ENCODE results near the gene HADH. TPM values are rescaled to one million over a fixed set of nuclear protein-coding genes. Genes with fewer than 3 reads are reported as not detected.

HADH gene
- total RNA-seq, 1 experiment from 2014 or later, result 39.8 TPM

- H3K27me3 Mint-ChIP-seq (ENCODE audit: low read depth), result no peaks in the 10 kb centered on the region
- no peak overlapping the region for H3K4me3 Mint-ChIP-seq
- DNase-seq (ENCODE audit: low spot score) (no peak), ATAC-seq (no peak)
- H3K9me3 Mint-ChIP-seq, result 0 out of 2 replicates have a peak, but pooled peaks cover 3% of the 10 kb centered on the region
- CTCF ChIA-PET, result interaction anchor here (0.6 kb wide), 1 partner anchor 1372 kb away, joined by 3 read pairs; no protein-coding TSS in a partner anchor
- H3K36me3 Mint-ChIP-seq, result peaks cover 22% of the 10 kb centered on the region
- TF ChIP-seq USF1 (CRISPR knock-in tag; IDR thresholded peaks at IDR 0.05) (no peak), IRF2 (CRISPR knock-in tag; IDR thresholded peaks at IDR 0.05; ENCODE audit: borderline replicate concordance, low read depth) (no peak), MLX (CRISPR knock-in tag; IDR thresholded peaks at IDR 0.05) (no peak), HMGA2 (CRISPR knock-in tag; IDR thresholded peaks at IDR 0.05) (no peak), STAT6 (CRISPR knock-in tag; conservative IDR thresholded peaks at IDR 0.05; ENCODE audit: low read depth) (no peak), IRF1 (CRISPR knock-in tag; IDR thresholded peaks at IDR 0.05) (no peak), CREM (CRISPR knock-in tag; IDR thresholded peaks at IDR 0.05) (no peak), ELF4 (CRISPR knock-in tag; IDR thresholded peaks at IDR 0.05; ENCODE audit: low read depth) (no peak), ZBTB43 (CRISPR knock-in tag; IDR thresholded peaks at IDR 0.05) (no peak), FOXJ3 (CRISPR knock-in tag; IDR thresholded peaks at IDR 0.05; ENCODE audit: borderline replicate concordance) (no peak), NFYB (CRISPR knock-in tag; conservative IDR thresholded peaks at IDR 0.05; ENCODE audit: low read depth) (no peak), SP1 (CRISPR knock-in tag; conservative IDR thresholded peaks at IDR 0.05) (no peak), KAT7 (CRISPR knock-in tag; IDR thresholded peaks at IDR 0.05; ENCODE audit: borderline replicate concordance) (no peak), CREB1 (CRISPR knock-in tag; IDR thresholded peaks at IDR 0.05) (no peak), ATF1 (CRISPR knock-in tag; IDR thresholded peaks at IDR 0.05) (no peak), TP53 (CRISPR knock-in tag; IDR thresholded peaks at IDR 0.05) (no peak), PRRX2 (CRISPR knock-in tag; IDR thresholded peaks at IDR 0.05) (no peak), TEAD1 (CRISPR knock-in tag; IDR thresholded peaks at IDR 0.05) (no peak), TCF7 (CRISPR knock-in tag; IDR thresholded peaks at IDR 0.05; ENCODE audit: low read depth) (no peak)
- H3K4me1 Mint-ChIP-seq, result peaks cover 2% of the 10 kb centered on the region; the same call in 1 of the 2 replicates
- POLR2A ChIA-PET, result interaction anchor here (0.6 kb wide), 2 partner anchors 242 to 543 kb away, joined by 3 read pairs; no protein-coding TSS in a partner anchor
- H3K27ac Mint-ChIP-seq, result no peak overlapping the region
Measured at GRCh38 chr4:108036213-108036612, 46.5 kb downstream of the HADH start.

GRCh38 chr4:108037884-108038283, 48.2 kb downstream of the HADH start:
- DNase-seq (ENCODE audit: low spot score) (no peak), ATAC-seq (no peak)
- Mint-ChIP-seq H3K27ac (no peak overlapping the region), H3K9me3 (0 out of 2 replicates have a peak, but pooled peaks cover 3% of the 10 kb centered on the region), H3K36me3 (peaks cover 19% of the 10 kb centered on the region), H3K4me1 (peaks cover 2% of the 10 kb centered on the region; the same call in 1 of the 2 replicates), H3K27me3 (ENCODE audit: low read depth) (no peaks in the 10 kb centered on the region), H3K4me3 (no peak overlapping the region)
- no peak for TF ChIP-seq RORB (CRISPR knock-in tag; IDR thresholded peaks at IDR 0.05)
- no peak for TF ChIP-seq TEAD1 (CRISPR knock-in tag; IDR thresholded peaks at IDR 0.05)
- no peak for TF ChIP-seq FOXK1 (CRISPR knock-in tag; IDR thresholded peaks at IDR 0.05)
- no peak for TF ChIP-seq ZNF138 (CRISPR knock-in tag; conservative IDR thresholded peaks at IDR 0.05)
- TF ChIP-seq CREB1 (CRISPR knock-in tag; IDR thresholded peaks at IDR 0.05), result no peak
- no peak for TF ChIP-seq ETV6 (CRISPR knock-in tag; IDR thresholded peaks at IDR 0.05)
- CTCF ChIA-PET, result no interaction called here
- POLR2A ChIA-PET, result no interaction called here
